NCI-H146 treated with DMSO at 0.1 percent for 48 hours (cell line): ENCODE results near the gene C2CD2.

Experiments used
- DNase-seq: peaks from one replicate; lab custom pipeline; 2025; ENCODE audit not compliant: unreplicated experiment; lab: John Stamatoyannopoulos, UW

Gene C2CD2

DNA sequence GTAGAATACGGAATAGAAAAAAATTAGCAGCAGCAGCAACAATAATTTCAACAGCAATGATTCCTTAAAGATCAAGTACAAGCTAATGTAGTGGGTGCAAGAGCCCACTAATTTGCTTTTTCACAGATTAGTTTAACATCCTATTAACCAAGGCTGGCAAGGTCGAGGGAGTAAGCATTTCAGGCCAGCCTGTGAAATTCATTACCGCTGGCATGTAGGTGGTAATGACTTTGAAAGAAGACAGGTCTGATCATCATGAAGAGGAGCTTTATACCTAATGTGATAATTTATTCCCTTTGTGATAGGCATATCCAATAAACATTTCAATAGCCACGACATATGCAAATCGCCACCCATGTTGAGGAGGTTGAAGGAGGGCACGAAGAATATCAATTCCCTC is 63.5 kb downstream of the C2CD2 start:
- DNase-seq, result no peak

DNA sequence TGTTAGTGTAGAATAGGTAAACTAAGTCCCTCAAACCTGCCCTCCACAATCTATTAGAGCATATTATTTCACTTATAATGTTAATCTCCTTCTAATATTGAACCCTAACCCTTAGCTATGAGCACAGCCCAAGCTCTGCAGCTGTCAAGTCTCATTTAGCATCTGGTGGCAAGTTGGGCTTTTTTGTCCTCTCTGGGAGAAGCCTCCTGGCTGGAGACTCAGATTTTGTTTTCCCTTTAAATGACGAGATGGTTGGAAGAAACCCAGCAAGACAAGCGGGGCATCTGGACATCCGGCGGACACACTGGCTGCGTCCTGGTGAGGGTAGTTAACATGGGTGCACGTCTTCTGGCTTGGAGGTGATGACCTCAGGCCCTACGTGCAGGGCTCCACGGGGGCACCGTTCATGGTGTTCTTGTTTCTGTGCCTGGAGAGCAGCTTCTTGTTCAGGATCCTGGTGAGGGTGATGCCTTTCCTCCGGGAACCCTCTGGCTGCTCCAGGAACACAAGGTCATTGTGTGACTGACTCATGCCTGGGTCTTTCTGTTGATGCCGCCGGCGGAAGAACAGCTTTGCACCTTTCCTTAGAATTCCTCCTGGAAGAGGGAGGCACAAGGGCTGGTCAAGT is 65.0 kb downstream of the C2CD2 start:
- DNase-seq, result no peak

DNA sequence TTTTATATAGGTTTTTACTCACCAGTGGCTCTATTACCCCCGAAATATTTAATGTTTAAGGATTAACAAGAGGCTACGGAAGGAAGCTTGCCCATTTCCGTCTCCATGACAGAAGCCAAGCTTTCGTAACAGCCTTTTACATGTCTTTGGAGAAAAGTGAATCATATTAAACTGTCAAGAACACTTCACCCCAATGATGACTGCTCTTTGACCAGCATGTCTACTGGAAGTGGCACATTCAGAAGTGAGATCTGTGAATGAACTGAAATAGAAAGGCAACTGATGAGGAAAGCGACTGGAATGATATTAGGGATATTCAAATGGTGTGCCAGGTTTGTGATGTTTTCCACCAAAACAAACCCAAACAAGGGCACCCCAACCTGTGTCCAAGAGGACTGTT is 66.2 kb downstream of the C2CD2 start:
- DNase-seq, result no peak

DNA sequence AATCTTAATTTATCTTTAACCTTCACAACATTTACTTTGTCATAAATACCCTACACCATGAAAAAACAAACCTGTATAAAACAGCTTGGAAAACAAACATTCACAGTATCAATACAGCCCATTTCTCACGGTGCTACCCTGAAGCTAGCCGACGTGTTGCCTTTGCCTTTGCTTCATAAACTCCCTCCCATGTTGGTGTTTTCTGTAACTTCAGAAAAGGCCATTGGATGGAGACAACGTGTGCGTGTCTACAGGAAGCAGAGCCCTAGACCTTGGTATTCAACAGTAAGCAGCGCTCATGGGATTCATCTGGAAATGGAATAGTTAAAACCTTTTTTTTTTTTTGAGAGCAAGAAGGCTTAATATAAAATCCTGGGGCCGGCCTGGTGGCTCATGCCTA is 67.5 kb downstream of the C2CD2 start:
- DNase-seq, result no peak

DNA sequence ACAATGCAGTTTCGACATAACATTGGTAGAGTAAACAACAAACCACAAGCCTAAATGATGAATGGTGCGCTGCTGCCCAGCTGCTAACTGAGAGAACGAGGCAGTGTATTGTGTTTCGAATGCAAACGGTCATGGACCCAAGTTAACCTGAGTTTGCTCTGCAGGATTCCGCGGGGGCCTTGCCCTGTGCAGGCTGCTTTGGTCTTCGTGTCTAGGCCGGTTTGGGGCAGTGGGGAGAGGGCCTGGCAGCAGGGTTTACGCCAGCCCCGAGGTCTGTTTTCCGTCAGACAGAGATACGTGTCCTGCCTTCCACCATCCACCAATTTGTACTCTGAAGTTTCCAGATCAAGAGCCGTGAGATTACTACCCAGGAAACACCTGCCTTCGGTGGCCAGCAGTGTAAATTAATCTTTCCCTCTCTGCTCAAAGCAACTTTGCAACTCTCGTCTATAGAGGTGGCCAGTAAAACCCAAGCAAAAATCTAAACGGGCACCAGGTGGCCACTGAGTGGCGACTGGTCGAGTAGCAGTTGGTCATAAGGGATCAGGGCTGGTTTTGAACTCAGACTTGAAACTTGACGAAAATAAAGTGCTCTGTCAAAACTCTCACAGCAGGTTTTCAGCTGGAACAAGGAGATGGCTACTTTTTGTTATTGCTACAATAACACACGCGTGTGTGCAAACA is 68.3 kb downstream of the C2CD2 start:
- DNase-seq, result no peak

DNA sequence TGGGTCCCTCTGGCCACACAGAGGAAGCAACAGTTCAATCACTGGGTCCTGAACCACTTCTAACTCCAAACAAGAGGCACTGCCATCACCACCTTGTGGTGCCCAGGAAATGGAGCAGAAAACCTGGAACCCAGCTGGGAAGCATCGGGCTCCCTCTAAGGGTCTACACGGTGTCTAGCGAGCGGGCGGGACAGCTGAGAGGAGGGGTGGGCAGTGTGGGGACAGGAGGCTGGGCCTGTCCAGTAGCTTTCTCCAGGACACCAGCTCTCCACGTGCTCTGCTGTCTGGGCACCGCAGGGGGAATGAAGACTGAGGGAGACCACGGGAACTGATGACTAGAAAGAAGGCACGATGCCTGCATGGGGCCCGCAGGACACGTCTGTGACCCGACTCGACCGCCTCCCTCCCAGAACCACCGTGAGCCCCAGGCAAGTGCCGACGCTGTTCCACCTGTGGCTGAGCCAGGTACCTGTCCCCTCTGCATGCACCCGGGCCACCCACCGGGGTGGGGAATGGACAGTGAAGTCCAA is 69.3 kb downstream of the C2CD2 start:
- DNase-seq, result no peak

DNA sequence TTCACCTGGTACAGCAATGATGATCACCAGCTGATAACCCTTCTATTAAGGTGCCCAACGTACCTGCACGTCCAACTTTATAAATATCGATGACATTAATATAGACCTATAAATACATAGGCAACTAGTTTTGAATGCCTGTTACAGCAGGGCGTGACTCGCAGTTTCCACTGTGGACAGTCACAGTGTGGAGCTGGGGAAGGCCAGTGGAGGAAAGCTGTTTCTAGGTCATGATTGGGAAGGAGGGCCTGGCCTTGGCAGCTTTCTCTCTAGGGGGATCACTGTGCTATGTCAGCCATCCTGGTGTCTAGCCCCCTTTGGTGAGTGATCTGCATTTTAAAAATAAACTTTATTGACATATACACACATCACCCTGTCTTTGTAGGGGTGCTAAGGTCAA is 70.2 kb downstream of the C2CD2 start:
- no peak for DNase-seq

DNA sequence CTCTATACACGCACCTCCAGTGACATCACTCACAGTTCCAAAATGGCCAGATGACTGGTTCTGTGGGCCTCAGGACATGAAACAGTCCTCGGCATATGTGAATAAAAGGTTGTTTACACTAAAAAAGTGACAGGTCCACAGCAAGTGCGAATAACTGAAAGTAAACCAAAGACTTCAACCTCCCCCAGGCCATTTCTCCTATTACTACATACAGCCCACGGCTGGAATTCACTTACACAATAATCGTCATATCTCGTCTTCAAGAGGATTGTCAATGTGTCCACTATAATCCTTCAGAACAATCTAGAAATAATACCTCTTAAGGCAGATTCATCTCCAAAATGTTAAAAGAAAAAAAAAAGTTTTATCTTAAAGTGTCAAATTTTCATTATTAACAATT is 72.8 kb downstream of the C2CD2 start:
- no peak for DNase-seq

DNA sequence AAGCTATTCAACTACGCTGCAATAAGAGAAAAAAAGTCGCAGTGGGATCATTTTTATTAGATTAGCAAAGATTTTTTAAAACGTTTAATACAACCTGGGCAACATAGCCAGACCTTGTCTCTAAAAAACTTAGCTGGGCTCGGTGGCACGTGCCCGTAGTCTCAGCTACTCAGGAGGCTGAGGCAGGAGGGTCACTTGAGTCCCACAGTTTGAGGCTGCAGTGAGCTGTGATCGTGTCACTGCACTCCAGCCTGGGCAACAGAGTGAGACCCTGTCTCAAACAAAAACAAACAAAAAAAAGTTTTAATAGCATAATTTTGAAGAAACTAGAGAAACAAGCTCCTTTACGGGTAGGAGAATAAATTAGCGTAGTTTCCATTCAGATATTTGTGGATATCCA is 73.7 kb downstream of the C2CD2 start:
- DNase-seq, result no peak

DNA sequence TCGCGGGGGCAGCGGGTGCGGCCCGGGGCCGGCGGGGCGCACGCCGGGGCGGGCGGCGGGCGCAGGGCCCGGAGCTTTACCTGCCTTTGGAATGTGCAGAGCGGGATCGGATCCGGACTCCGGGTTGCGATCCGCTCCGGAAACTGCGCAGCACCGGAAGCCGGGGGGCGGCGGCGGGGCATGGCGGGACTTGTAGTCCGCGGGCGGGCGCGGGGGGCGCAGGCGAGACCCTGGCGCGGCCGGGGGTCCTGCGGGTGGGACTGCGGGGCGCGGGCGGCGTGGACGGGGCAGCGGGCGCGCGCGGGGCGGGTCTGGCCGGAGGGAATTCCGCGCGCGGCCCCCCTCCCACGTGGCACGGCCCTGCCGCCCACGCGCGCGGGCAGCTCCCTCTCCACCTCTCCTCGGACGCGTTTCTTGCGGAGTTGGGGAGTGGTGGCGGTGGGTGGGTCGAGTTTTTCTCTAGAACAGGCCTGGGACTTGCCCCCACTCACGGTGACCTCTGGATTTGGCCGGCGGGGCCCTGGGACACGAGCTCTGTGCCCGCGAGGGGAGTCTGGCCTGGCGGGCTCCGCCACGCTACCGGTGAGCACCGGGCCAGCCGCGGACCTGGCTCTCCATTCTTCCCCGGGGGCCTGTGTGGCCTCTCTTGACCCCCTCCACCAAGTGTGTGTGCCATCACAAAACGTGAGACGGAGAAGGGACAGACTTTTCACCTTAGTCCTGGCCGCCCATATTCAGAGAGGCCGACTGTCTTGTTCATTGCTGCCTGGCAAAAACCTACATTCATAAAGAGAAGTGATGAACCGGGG is 74.4 kb downstream of the C2CD2 start, which contains the start of gene PRDM15:
Gene PRDM15 (minus strand): TSS at position 155 of the 809 bp plus-strand sequence. CDS start 18,981 bp downstream, outside the sequence.
- DNase-seq, result peak; percentile 33

DNA sequence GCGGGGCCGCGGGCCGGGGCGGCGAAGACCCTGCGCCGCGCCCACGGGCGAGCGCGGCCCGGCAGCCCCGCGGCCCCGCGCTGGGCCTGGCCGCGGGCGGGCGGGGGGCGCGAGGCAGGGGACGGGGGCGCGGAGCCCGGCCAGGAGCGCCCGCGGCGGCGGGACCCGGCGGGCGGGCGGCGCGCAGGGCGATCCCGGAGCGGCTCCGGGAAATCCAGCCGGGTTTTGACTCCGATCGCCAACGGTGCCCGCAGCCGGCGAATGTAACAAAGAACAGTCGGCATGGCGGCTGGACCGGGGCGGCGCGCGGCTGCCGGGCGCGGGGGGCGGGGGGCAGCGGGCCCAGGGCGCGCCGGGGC is 75.0 kb downstream of the C2CD2 start:
- DNase-seq, result peak; percentile 33

DNA sequence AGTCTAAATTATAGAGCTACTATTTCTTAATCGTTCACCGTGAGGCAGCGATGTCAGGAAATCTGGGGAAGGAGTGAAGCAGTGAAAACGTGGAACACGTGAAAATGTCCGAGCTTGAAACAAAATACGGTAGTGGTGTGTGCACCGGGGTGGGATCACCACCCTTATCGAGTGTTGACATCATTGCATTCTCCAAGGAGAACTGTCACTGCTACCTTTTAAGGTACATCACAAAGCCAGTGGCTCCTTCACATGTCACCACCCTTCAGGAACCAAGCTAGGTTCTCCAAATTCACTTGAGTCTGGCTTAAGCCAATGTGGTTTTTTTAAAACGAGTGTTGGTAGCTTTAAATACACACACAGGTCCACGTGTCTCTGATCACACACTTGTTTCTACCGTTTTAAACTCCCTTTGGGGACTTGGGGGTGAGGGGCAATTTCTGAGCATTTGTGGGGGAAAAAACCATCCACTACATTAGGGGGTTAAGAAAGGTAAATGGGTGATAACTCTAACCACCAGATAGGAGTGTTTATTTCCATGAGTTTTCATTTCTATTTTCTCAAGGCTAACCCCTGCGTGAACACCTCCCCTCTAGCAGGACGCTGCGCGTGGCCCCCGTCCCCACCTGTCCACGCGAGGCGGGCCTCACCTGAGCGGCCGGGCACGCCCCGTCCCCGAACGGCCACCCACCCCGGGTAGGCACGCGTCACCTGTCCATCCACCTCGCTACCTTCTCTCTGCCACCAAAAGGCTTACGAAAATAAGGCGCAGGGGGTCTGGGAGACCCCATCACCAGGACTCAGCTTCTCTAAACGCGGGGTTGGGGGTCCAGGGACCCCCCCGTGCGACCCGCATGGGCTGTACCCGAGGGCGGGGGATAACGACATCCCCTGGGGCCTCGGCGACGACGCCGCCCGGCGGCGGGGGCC is 75.7 kb downstream of the C2CD2 start:
- DNase-seq, result peak; percentile 4

DNA sequence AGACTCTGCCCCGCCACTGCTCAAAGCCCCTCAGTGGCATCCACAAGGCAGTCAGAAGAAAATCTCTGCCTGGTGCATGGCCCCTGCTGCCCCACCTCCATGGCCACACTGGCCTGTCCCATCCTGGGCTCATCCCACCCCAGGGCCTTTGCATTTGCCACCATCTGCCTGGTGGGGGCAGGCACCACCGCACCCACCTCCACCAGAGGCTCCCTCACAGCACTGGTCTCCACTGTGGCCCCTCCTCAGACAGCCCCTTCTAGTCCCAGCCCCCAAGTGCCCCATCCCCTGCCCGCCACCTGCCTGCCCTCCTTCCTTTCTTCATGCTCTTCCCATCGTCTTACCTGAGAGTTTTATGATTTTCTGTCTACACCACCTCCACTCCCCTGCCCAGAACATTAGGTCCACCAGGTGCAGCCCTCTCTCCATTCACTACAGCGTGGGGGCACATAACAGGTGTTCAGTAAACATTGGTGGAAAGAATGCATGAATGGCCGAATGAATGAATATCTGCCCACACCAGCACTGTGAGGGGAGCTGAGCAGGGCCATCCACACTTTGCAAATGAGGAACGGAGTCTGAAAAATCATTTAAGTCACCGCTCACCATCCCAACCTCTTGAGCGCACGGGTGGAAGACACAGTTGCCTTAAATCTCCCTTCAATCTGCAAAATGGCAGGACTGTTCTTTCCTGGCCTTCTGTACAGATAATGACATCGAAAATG is 76.7 kb downstream of the C2CD2 start:
- DNase-seq, result no peak

DNA sequence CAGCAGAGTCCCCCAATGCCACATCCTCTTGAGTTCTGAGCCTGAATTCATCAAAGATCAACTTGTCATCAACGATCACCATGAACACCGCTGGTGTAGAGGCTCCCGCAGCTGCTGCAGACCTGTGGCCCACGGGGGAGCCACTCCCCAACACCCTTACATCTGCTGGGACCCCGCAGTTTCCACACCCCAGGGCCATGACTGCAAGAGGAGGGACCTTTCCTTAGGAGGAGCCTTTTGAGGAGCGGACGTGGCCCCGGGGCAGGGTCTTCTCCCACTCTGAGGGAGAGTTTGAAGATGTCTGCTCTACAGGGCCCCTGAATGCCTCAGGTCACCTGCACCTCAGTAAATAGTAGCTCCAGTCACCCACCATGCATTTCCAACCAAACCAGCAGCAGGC is 77.4 kb downstream of the C2CD2 start:
- no peak for DNase-seq

DNA sequence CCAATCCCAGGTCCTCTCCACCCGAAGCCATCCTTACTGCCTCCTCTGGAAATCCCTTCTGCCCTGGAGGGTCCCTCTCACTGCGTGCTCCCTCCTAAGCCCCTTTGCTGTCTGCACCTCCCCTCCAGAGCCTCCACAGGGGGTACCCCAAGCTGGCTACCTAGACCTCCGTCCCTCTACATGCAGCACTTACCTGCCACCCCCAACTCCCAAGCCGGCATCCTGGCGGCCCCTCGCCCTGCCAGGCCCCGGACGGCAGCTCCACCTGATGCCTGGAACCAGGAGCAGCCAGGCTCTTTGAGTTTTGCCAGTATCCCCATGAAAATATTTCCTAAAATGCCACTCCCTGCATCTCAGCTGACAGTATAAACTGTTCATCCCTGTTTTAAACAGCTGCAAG is 78.7 kb downstream of the C2CD2 start:
- DNase-seq, result no peak

DNA sequence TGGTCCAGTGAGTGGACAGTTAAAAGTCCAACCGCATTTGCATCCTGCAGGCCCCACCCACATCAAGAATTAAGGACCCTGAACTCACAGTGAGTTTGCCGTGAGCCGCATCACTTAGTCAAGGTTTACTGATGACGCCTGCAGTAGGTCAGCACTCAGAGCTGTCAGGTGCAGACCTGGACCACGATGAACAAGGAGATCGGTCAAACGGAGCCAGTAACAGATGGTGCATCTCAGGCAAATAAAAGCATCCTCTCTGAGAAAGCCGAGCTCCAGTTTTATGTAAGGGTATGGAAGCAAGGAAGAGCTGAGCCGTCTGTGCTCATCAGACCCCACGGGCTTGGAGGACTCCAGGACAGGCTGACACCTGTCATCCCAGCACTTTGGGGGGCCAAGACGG is 79.2 kb downstream of the C2CD2 start:
- no peak for DNase-seq

DNA sequence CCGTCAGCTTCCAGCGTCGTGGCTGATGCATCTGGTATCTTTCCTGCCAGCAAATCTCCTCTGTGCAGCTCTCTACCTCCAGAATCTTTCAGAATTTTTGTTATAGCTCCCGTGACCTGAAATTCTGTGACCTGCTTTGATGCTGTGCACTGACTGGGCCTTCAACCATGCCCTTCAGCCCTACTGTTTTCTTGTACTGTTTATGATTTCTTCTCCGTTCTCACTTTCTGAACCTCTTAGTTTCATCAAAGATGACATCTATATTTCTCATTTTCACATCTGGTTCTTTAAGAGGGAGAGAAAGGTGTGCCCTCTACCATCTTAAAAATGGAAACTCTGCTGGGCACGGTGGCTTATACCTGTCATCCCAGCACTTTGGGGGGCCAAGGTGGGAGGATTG is 80.4 kb downstream of the C2CD2 start:
- DNase-seq, result no peak

DNA sequence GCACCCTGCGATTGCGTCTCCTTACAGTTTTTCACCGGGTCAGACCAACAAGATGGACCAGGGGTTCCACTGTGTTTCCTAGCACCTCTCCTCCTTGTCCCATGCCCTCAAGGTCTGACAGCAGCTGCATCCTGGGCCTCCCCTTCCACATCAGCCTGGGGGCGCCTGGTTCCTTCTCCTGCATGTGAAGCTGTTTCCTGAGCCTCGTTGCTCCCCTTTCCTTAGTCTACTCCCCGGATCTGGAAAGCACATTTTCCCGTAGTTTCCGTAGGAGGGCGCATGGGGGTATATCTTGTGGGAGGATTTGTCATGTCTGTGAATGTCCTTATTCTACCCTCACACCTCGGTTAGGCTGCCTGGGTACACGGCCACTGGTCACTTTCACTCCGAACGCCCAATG is 80.8 kb downstream of the C2CD2 start:
- DNase-seq, result no peak

DNA sequence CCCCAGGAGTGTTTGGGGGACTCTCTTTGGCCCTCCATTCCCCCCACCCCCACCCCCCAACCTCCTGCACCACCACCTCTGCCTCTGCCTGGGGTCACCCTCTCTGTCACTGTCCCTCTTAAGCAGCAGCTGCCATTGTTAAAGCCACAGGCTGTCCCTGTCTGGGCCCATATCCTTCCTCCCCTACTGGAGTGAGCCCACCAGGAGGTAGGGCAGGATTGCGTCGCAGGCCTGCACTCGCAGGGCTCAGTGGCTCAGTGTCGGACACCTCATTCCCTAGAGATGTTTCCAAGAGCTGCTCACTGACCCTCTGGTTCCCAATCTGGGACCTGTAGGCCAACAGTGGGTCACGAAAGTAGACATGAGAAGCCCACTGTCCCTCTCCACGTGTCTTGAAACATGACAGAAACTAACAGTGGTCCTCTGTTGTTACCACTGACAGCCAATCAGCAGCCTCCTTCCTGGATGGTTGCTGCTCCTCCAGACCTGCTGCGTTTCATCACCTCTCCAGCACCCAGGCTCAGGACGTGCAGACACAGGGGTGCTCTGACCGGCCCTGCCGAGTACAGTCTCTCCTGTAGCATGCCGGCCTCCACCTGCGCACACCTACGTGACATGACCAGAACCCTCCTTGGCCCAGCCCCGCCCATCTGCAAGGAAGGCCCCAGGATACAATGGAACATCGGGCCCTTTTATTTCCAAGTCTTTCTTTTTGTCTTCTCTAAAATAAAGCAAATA is 82.4 kb downstream of the C2CD2 start:
- DNase-seq, result no peak

DNA sequence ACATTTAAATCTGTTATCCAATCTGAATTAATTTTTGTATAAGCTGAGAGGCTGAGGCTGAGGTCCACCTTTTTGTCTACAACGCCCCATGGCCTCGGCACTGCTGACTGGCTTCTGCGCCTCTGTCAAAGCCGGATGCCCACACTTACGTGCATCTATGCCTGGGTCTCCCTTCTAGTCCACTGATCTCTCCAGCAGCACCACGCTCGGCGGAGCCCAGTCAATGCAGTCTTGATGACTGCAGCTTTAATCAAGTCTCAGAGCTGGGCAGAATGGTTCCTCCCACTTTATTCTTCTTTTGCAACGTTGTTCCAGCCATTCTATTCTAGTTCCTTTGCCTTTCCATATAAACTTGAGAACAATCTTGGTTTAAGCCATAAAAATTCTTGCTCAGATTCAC is 84.0 kb downstream of the C2CD2 start:
- DNase-seq, result no peak
